HG03108 (cell line): Measurements from ENCODE around the gene AKAP12.

Experiments used
- ATAC-seq: cut with Tn5 transposase; IDR thresholded peaks from one replicate; pipeline ENCODE4 v1.9.1; 2021; ENCODE audit warnings: moderate library complexity; ENCODE audit not compliant: unreplicated experiment

The AKAP12 gene

DNA sequence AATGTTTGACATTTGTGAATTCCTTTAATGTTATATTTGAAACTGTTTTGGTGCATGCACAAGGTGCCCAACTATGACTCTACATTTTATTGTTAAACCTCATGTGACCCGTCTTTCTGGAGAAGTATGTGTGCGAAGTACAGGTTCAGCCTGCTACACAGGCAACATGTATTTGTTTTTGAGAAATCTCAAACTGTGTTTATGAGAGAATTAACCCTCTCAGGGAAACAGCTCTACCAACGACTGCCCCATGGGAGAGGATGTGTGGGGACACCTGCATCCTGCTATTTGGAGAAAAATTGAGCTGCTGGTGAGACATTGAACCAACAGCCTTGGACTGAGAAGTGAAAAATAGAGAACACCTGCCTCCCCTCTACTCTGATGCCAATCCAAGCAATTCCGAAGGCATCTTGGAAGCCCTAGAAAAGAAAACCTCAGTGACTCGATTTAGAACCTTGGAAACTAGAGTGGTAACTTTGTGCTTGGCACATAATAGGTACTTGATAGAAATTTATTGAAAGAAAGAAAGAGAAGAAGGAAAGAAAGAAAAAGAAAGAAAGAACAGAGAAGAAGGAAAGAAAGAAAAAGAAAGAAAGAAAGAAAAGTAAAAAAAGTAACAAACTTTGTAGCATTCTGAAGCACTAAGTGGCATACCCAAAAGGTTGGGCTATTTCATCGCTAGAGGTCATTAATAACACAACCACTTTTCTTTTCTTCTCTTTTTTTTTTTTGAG, 2.9 kb upstream of the AKAP12 start:
- ATAC-seq, result no peak

DNA sequence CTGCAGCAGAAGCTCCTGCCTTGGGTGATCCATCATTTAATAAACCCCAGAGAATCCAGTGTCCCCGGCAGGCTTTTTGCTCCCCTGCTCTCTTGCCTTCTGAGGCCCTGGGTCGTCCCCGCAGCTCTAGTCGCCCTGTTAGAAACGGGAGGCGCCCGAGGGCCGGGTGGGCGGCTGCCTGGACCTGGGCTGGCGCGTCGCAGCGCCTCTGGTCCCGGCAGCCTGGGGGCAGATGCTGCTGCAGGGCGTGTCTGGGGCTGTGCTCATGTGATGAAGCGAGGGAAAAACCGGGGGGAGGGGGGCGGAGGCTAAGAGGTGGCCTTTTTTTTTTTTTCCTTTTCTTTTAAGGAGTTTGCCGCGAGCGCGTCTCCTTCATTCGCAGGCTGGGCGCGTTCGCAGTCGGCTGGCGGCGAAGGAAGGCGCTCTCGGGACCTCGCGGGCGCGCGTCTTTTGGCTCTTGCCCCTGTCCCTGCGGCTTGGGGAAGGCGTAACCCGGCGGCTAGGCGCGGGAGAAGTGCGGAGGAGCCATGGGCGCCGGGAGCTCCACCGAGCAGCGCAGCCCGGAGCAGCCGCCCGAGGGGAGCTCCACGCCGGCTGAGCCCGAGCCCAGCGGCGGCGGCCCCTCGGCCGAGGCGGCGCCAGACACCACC, 394 bp downstream of the AKAP12 start:
- no peak for ATAC-seq

DNA sequence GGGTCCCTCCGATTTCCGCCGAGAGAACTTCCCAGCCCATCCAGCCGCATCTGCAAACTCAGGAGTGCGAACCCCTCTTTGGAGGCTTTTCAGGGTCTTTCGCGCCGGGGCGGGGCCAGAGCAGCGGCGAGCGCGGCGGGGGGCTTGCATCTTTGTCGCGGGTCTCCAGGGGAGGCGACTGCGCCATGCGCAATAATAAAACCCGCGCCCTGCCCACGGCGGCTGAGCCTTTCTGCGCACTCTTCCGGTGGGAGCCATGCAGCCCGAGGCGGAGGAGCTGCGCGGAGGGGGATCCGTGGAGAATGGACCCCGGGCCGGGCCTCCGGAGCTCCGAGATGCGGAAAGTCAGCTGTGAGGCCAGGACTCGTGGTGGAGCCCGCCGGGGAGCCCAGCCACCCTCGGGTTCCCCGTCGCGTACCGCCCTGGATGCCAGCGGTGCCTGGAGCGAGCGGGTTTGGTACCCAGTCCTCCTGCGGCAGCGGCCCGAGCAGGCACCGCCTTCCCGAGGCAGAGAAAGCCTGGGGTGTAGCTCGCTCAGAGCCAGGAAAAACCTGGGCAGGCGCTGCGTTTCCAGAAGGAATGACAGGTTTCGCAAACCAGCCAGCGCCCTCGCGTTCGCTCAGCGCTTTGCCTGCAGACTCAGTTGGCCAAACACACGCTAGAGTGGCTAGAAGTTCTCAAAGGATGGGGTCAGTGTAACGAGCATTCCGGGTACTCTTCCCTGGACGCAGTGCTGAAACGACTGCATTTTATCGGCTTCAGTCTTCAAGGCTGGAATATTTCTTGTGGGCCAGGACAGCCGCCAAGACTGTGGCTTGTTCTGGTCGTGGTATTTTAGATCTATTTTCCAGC, 1.2 kb downstream of the AKAP12 start:
- no peak for ATAC-seq

DNA sequence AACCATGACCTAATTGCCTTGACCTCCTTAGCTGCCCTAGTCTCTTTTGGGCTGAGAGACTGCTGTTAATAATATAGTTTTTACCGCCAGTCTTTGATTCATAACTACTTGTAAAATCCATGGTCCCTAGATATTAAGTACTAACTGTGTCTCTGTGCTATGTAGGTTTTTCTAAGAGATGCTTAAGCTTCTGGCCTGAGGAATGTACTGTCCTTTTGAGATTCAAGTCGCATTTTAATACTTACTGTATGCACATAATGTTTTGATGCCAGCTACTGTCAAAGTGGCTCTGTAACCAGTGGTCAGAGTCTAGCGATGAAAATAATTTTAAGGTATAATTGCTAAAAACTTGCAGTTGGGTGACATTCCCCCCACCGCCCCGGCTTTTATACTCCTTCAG, 2.1 kb downstream of the AKAP12 start:
- ATAC-seq, result no peak

DNA sequence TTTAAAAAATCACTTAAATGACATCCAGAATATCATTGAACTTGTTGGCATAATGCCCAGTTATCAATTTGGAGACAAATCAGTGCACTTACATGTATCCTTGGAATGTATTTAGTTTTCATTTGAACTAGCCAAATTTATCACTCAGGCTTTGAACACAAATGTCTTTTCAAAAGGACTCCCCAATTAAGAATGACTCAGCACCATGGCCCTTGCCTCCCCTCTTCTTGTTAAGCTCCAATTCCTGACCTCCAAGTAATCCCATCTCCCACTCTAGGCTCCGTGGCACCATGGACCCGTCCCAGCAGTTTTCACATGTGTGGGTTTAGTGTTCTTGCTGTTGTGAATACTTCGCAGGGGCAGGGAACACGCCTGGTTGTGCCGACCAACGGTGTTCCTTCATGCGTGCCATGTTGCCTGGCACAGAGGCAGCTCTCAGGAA, 2.7 kb downstream of the AKAP12 start:
- no peak for ATAC-seq

DNA sequence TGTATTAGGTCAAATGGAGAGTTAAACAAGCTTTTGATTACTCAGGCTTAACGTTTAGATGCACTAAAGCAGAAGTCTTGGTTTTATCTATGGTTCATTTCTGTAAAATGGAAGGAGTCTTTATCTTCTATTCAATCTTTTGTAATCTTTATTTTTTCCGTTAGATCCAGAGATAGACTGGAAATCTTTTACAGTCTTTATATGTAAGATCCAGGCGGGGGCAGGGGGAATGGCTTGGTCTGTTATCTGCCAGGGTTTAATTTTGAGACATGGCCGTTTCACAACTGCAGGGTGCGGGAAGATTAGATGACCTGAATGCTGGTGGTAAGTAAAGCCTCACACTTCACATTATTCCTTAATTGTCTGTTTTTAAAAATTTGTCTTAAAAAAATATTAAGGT, 3.7 kb downstream of the AKAP12 start:
- ATAC-seq, result no peak

DNA sequence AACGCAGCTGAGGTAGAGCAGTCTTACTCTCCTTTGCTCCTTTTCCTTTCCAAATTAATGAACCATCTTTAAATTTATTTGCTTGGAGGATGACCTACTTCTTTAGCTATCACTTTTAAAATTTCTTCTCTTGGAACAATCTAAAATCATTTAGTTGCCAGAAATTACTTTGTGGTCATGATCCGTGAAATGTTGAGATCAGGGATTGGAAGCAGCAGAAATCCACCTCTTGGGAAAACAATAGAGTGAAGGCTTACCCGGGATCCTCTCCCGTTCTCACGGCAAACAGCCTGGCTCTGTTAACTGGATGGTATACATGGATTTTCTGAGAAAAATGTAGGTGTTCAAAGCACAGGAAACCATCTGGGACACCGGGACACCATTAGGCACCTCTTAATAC, 7.7 kb downstream of the AKAP12 start:
- no peak for ATAC-seq

DNA sequence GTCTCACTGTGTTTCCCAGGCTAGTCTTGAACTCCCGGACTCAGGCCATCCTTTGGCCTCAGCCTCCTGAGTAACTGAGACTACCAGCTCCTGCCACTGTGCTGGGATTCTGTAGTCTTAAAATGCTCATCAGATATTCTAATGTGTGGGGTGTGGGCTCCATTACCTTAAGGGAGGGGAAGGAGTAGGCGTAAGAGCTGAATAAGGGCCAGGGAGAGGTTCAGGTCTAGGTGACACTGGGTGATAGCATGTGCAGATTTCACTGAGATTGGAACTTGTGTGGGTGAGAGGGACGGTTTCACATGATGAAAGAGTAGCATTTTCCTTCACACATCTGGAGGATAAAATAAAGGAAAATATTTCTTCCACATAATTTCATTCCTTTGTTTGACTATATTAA, 8.5 kb downstream of the AKAP12 start:
- ATAC-seq, result no peak

DNA sequence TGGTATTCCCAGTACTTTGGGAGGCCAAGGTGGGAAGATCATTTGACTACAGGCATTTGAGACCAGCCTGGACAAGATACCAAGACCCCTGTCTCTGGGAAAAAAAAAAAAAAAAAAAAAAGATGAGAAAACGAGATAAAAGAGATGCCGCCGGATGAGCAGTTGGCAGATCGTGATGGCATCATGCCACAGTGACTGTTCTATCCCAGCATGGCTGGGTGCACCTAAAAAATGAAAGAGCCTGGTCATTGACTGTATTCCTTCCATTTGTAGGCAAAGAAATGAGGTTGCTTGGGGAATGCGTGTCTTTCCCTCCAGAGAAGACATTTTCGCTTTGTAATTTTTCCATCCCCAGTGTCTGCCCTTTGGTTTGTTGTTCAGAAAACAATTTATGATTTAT, 12.9 kb downstream of the AKAP12 start:
- ATAC-seq, result no peak

DNA sequence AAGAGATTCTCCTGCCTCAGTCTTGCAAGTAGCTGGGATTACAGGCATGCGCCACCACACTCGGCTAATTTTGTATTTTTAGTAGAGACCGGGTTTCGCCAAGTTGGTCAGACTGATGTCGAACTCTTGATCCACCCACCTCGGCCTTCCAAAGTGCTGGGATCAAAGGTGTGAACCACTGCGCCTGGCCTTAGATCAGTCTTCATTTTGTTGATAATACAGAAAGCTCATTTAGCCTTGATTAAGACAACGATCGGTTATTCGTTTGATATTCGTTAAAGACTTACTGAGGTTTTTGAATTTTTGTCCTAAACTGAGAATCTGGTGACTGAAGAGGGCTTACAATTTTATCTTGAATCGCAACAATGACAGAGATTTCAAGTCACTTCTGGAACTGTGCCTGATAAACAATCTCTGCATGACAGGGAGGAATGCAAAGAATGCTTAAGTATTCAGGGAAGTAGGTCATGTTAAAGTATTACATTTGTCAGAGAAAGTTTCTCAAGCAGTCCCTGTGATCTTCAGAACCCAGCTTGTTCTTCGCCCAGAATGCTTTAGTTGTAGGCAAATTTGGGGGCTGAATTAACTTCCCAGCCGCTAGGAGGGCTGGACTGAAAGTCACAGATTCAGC, 14.8 kb downstream of the AKAP12 start:
- no peak for ATAC-seq

DNA sequence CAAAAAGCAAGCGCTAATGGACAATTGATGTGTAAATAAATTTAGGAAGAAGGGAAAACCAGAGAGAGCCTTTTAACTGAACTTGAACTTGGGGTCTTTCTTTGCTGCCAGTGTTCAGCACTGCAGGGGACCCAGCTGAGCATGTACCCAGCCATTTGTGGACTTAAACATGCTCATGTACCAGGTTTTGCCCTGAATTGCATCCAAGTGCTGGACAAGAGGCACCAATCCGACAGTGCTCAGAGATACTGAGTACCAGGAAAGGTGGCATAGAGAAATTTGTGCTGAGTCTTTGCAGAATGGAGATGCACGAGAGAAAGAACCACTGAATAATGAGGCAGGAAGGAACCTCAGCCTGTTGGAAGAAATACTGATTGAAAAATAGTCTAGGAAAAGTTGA, 16.0 kb downstream of the AKAP12 start:
- no peak for ATAC-seq

DNA sequence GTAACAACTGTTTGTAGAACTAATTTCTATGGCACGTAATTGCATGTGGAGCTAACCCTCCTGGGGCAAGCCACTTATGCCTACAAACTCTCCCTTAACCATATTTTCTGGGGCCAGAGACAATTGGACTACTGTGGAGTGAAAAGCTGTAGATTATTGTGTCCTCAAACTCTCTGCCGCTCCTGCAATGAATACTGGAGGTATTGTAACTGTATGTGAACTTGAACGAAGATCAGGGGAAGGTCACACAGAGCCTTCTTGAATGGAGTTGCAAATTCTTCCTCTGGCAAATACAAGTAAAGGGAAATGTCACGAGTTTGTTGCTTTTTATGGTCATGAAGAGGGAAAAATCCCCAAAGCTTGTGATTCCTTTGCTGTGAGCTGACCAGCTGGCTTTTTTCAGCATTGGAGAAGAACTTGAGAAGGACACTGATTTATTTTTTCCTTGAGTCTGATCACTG, 18.2 kb downstream of the AKAP12 start:
- no peak for ATAC-seq

DNA sequence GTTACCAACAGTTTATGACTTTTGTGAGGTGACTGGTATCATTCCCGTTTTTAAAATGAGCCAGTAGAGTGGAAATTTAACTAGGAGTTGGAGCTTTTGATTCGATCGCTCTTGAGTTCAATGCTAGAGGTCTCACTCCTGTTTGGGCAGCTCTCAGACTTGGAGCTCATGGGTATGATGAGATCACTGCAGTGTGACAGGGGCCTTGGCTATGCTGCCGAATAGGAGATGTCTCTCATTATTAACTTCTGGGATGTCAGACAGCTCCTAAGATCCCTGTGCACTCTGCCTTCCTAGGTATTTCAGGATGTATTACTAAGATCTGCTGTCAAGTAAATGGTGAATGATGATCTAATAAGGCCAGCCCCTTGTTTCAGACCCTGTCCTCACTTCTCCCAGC, 20.4 kb downstream of the AKAP12 start:
- no peak for ATAC-seq

DNA sequence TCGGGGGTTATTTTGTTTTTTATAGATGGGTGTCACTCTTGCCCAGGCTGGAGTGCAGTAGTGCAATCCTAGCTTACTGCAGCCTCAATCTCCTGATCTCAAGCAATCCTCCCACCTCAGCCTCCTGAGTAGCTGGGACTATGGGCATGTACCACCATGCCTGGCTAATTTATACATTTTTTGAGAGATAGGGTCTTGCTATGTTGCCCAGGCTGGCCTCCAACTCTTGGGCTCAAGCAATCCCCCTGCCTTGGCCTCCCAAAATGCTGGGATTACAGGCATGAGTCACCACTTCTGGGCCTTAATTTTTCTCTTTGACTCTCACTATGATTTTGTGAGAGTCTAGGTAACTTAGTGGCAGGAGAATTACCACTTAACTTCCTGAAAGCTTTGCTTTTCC, 23.3 kb downstream of the AKAP12 start:
- ATAC-seq, result no peak

DNA sequence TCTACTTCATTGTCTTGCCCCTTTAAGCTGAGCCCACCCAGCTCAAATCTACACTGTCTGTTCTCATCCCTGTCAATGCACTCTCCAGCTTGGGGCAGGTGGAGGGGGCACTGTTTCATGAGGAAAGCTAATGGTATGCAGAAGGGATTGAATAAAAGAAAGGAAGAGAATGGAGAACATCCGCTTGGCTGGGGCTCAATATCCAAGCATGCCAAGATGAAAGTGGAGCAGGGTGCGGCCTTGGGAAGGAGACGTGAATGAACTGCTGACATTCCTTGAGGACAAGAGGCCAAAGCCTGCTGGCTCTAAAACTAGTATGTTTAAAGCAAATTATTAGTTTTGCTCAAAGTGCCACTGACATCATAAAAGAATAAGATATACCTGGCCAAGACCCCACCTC, 24.2 kb downstream of the AKAP12 start:
- no peak for ATAC-seq

DNA sequence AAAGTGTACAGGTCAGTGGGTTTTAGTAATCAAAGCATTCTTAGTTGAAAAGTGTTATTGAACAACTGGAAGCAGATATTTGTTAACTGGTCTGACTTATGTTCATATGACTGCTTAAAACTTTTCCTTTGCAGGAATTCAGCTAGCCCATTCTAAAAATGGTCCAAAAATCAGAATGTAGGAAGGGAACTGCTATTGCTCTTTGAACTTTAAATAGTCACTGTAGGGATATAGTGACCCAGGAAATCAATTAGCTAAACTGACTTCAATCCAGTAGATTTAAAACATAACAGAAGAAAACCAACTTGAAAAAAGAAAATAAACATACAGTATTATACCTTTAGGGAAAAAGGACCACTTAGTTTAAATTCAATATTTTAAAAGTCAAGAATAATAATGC, 25.5 kb downstream of the AKAP12 start:
- no peak for ATAC-seq

DNA sequence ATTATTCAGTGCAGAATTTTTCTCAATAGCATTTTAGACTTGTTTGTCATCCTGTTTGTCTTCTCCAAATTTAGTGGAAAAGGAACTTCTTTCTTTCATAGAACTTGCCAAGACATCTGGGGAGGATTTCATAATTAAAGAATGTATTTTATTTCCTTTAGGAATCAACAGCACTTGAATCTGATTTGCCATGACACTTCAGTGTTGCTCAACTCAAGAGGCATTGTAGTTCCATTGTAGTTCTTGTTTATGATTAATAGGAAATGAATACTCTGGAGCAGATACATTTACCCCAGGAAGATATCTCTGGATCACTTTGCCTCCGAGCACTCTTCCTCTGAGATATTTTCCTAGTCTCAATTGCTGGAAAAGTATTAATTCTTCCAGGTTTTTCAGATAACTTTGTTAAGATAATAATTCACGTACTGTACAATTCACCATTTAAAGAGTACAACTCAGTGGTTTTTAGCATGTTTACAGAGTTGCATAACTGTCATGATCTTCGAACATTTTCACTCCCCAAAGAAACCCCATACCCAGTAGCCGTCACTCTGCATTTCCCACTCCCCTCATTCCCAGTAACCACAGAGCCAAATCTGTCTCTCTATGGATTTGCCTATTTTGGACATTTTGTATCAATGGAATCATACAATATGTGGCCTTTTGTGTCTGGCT, 29.7 kb downstream of the AKAP12 start:
- ATAC-seq, result no peak

DNA sequence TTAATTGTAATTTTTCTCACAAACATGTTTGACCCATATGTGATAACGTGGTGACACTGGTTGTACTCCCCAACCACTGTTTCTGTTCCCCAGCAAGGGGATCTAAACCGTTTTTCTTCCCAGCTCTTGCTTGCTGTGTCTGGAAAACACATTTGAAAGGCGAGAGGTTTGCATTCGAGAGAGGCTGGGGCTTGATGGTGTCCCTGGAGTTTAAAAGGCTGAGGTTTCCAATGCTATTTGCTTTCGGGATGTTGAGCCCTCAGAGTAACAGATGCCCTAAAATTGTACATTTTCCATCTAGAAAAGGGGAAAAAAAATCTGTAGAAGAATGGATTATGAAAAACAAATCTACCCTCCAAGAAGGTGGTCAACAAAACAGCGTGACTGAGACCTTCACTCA, 35.4 kb downstream of the AKAP12 start:
- ATAC-seq, result no peak

DNA sequence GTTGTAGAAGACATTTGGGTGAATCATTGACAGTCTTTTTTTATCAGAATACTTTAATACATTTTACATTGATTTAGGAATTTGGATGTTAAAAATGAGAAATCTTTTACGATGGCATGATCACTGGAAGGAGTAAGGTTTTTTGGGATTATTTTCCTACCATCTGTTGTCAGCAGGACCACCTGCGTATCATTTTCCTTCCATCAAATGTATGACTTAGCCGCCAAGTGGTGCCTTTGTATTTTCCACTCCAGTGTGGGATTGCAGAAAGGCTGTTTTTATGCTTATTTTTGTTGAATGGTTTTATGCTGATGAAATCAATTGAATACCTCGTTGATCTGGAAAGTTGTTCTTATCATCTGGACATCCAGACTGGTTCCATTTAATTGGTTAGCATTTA, 35.8 kb downstream of the AKAP12 start:
- no peak for ATAC-seq

DNA sequence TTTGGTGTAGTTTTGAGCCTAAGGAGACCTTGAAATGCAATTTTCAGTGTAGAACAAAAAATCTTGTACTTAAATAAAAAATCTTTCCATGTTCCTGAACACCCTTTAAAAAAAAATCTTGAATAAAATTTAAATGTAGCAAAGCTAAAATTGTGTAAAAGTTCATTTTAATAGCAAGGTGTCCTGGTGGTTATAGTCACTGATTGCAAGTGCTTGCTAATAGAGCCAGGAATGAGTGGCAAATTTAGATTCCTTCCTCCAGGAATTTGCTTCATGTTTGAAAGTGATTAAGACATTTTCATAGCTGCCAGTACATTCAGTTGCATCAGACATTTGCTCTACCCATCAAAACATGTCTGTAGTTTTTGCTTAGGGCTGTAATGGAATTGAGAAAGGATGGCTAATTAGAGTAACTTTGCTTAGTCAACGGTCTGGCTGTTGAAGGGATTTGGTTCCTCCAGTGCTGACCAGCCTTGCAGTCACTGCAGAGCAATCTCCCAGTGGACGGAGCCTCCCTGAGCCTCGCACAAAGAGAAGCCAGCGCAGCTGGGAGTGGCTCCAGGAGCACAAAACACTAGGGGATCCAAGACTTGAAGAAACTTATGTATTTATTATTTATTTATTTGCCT, 36.5 kb downstream of the AKAP12 start:
- no peak for ATAC-seq
